ENCODE data around the gene DUS1L. TPM values are rescaled to one million over a fixed set of nuclear protein-coding genes. Genes with fewer than 3 reads are reported as not detected.

The DUS1L gene
- polyA plus RNA-seq, 1 of the 3 experiments (the other 2 are of a cell fraction) = 163 TPM

DNA sequence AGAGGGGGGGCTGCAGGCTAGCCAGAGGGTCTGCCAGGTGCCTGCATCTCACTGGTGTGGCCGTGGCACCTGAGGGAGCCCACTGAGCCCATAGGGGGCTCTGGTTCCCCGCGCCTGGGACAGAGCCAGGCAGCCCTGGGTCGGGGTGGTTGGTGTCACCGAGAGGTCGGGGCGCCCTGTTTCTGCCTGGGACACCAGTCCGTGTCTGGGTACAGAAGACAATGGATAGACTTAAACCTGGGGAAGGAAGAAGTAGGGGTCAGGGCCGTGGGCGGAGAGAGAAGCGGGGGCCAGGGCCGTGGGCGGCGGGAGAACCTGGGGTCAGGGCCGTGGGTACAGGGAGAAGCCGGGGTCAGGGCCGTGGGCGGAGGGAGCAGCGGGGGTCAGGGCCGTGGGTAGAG lies 17.0 kb downstream of the DUS1L start:
- ChIA-PET POLR2A (no interaction called here), CTCF (interaction anchor here (2.5 to 4.1 kb wide), 3 partner anchors 12 to 27 kb away, joined by 10 to 45 read pairs (median 42); partner anchors contain the start of genes DCXR and RAC3)
- no peak overlapping the region for H3K4me2 ChIP-seq
- WGBS (ENCODE audit: low lambda C conversion rate) = 95% methylated on average over 15 of the region's 20 CpGs
- H3K27ac ChIP-seq (ENCODE audit: low read depth in 2 of 2, low read length in 1 of 2) = no peak overlapping the region
- H3F3A ChIP-seq (replicated peaks; ENCODE audit: insufficient read depth) = peaks cover 5% of the 10 kb centered on the region
- no peaks in the 10 kb centered on the region for H3K9me2 ChIP-seq
- peaks cover 15 to 40% of the 10 kb centered on the region in 2 experiments for H3K36me3 ChIP-seq (replicated peaks in 1 of 2; ENCODE audit: control insufficient read depth in 1 of 2, insufficient read depth in 2 of 2, low read length in 1 of 2)
- H3K9ac ChIP-seq = no peak overlapping the region
- H4K20me1 ChIP-seq (ENCODE audit: insufficient read depth) = peaks cover 14% of the 10 kb centered on the region; the same call in 1 of the 2 replicates
- peaks cover 31% of the 10 kb centered on the region for H3K79me2 ChIP-seq (ENCODE audit: insufficient read depth)
- H3K4me1 ChIP-seq (ENCODE audit: control insufficient read depth in 1 of 2, insufficient read depth in 2 of 2, low read depth in 1 of 2, low read length in 1 of 2) = peaks cover 0 to 22% of the 10 kb centered on the region in 2 experiments; a peak in 2 of 4 replicates
- no peaks in the 10 kb centered on the region for H3K9me3 ChIP-seq
- no peaks in the 10 kb centered on the region for H3K27me3 ChIP-seq (ENCODE audit: insufficient read depth)
- no peak for TF ChIP-seq FOXM1 (IDR thresholded peaks at IDR 0.05; ENCODE audit: low read depth)
- no peak for TF ChIP-seq RFX5 (IDR thresholded peaks at IDR 0.05; ENCODE audit: low read length)
- TF ChIP-seq, protein P1, sequence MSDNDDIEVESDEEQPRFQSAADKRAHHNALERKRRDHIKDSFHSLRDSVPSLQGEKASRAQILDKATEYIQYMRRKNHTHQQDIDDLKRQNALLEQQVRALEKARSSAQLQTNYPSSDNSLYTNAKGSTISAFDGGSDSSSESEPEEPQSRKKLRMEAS (IDR thresholded peaks at IDR 0.05; ENCODE audit: low read depth) = no peak
- TF ChIP-seq MXI1 (IDR thresholded peaks at IDR 0.05; ENCODE audit: low read depth, low read length) = no peak
- TF ChIP-seq, protein P2, sequence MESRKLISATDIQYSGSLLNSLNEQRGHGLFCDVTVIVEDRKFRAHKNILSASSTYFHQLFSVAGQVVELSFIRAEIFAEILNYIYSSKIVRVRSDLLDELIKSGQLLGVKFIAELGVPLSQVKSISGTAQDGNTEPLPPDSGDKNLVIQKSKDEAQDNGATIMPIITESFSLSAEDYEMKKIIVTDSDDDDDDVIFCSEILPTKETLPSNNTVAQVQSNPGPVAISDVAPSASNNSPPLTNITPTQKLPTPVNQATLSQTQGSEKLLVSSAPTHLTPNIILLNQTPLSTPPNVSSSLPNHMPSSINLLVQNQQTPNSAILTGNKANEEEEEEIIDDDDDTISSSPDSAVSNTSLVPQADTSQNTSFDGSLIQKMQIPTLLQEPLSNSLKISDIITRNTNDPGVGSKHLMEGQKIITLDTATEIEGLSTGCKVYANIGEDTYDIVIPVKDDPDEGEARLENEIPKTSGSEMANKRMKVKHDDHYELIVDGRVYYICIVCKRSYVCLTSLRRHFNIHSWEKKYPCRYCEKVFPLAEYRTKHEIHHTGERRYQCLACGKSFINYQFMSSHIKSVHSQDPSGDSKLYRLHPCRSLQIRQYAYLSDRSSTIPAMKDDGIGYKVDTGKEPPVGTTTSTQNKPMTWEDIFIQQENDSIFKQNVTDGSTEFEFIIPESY (IDR thresholded peaks at IDR 0.05; ENCODE audit: borderline replicate concordance, low read depth) = no peak
- TF ChIP-seq RXRA (IDR thresholded peaks at IDR 0.05; ENCODE audit: borderline replicate concordance, low read depth) = no peak
- no peak for TF ChIP-seq RCOR1 (IDR thresholded peaks at IDR 0.05; ENCODE audit: low read length)
- no peak for TF ChIP-seq SMC3 (IDR thresholded peaks at IDR 0.05; ENCODE audit: low read depth, low read length)
- TF ChIP-seq MEF2A (IDR thresholded peaks at IDR 0.05; ENCODE audit: borderline replicate concordance, low read depth) = no peak
- no peak for TF ChIP-seq TCF12 (IDR thresholded peaks at IDR 0.05)
- no peak for TF ChIP-seq GATA2 (CRISPR knock-in tag; IDR thresholded peaks at IDR 0.05)
- no peak for TF ChIP-seq GABPA (IDR thresholded peaks at IDR 0.05; ENCODE audit: low read depth)
- no peak for TF ChIP-seq SIN3A (IDR thresholded peaks at IDR 0.05; ENCODE audit: borderline replicate concordance, low read depth, low read length)
- TF ChIP-seq FOXJ3 (CRISPR knock-in tag; IDR thresholded peaks at IDR 0.05) = no peak
- no peak overlapping the region for H3K4me3 ChIP-seq (ENCODE audit: low read depth in 2 of 2, low read length in 1 of 2)
- H2AFZ ChIP-seq (ENCODE audit: low read depth) = no peak overlapping the region
- no peak for DNase-seq

DNA sequence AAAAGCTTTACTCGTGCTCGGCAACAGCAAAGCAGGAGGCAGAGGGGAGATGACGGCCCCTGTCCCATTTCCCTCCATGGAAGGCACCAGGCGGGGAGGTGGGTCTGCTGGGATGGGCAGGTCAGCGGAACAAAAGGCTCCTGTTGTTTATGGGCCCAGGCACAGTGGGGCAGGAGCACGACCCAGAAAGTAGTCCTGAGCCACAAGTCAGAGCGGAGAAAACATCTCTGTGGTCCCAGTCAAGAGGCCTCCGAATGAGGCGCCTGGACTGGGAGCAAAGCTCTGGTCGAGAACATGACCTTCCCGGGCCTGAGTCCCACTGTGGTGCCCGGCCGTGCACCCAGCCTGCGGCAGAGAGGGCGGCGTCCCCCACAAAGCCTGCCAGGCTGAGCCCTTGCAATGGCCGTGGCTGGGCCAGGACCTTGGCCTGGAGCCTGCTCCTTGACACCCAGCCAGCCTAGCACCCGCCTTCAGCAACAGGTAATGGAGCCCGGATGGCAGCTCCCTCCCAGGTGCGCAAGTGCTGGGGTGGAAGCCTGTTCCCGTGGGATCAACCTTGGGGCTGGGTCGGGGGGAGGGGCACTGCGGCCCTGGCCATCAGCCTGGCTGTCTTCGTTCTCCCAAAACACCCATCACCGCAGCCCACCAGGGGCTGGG lies 17.6 kb downstream of the DUS1L start:
- no peaks in the 10 kb centered on the region for H3K9me3 ChIP-seq
- no peak for DNase-seq
- peaks cover 26% of the 10 kb centered on the region for H3K79me2 ChIP-seq (ENCODE audit: insufficient read depth)
- no peaks in the 10 kb centered on the region for H3K27me3 ChIP-seq (ENCODE audit: insufficient read depth)
- 93% methylated on average over 18 of the region's 25 CpGs for WGBS (ENCODE audit: low lambda C conversion rate)
- ChIA-PET CTCF (interaction anchor here (0.8 to 4.1 kb wide), 3 partner anchors 10 to 27 kb away, joined by 3 to 42 read pairs (median 10); partner anchors contain the start of genes DCXR and RAC3), POLR2A (no interaction called here)
- peaks cover 5% of the 10 kb centered on the region for H3F3A ChIP-seq (replicated peaks; ENCODE audit: insufficient read depth)
- peaks cover 9% of the 10 kb centered on the region; the same call in 1 of the 2 replicates for H4K20me1 ChIP-seq (ENCODE audit: insufficient read depth)
- peaks cover 0 to 17% of the 10 kb centered on the region in 2 experiments; a peak in 1 of 4 replicates for H3K4me1 ChIP-seq (ENCODE audit: control insufficient read depth in 1 of 2, insufficient read depth in 2 of 2, low read depth in 1 of 2, low read length in 1 of 2)
- no peak overlapping the region for H3K27ac ChIP-seq (ENCODE audit: low read depth in 2 of 2, low read length in 1 of 2)
- H3K4me2 ChIP-seq = no peak overlapping the region
- no peaks in the 10 kb centered on the region for H3K9me2 ChIP-seq
- H3K9ac ChIP-seq = no peak overlapping the region
- H3K4me3 ChIP-seq (ENCODE audit: low read depth in 2 of 2, low read length in 1 of 2) = no peak overlapping the region
- no peak overlapping the region for H2AFZ ChIP-seq (ENCODE audit: low read depth)
- H3K36me3 ChIP-seq (replicated peaks in 1 of 2; ENCODE audit: control insufficient read depth in 1 of 2, insufficient read depth in 2 of 2, low read length in 1 of 2) = peaks cover 15 to 35% of the 10 kb centered on the region in 2 experiments
- TF ChIP-seq RAD21 (IDR thresholded peaks at IDR 0.05; ENCODE audit: low read length) = no peak
- no peak for TF ChIP-seq EP300 (IDR thresholded peaks at IDR 0.05; ENCODE audit: borderline replicate concordance in 1 of 2, low read depth in 1 of 2, low read length in 1 of 2)
- TF ChIP-seq GATA2 (CRISPR knock-in tag; IDR thresholded peaks at IDR 0.05) = no peak
- TF ChIP-seq, protein P3, sequence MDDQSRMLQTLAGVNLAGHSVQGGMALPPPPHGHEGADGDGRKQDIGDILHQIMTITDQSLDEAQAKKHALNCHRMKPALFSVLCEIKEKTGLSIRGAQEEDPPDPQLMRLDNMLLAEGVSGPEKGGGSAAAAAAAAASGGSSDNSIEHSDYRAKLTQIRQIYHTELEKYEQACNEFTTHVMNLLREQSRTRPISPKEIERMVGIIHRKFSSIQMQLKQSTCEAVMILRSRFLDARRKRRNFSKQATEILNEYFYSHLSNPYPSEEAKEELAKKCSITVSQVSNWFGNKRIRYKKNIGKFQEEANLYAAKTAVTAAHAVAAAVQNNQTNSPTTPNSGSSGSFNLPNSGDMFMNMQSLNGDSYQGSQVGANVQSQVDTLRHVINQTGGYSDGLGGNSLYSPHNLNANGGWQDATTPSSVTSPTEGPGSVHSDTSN (IDR thresholded peaks at IDR 0.05) = no peak
- TF ChIP-seq, protein P4, sequence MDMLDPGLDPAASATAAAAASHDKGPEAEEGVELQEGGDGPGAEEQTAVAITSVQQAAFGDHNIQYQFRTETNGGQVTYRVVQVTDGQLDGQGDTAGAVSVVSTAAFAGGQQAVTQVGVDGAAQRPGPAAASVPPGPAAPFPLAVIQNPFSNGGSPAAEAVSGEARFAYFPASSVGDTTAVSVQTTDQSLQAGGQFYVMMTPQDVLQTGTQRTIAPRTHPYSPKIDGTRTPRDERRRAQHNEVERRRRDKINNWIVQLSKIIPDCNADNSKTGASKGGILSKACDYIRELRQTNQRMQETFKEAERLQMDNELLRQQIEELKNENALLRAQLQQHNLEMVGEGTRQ (IDR thresholded peaks at IDR 0.05; ENCODE audit: borderline replicate concordance, low read depth, low read length) = no peak
- TF ChIP-seq CHD2 (IDR thresholded peaks at IDR 0.05; ENCODE audit: low read length, partially characterized antibody) = no peak
- TF ChIP-seq POLR2AphosphoS5 (IDR thresholded peaks at IDR 0.05; ENCODE audit: low read depth, low read length) = no peak
- TF ChIP-seq, protein P5, sequence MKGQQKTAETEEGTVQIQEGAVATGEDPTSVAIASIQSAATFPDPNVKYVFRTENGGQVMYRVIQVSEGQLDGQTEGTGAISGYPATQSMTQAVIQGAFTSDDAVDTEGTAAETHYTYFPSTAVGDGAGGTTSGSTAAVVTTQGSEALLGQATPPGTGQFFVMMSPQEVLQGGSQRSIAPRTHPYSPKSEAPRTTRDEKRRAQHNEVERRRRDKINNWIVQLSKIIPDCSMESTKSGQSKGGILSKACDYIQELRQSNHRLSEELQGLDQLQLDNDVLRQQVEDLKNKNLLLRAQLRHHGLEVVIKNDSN (IDR thresholded peaks at IDR 0.05; ENCODE audit: borderline replicate concordance, low read depth) = no peak
- TF ChIP-seq RCOR1 (IDR thresholded peaks at IDR 0.05; ENCODE audit: low read length) = no peak
